Heart left ventricle (tissue), 13 donors: ENCODE measurements around the gene PCNX4.

Experiments used
- POLR2A ChIP-seq, 2 donors: fragments of 450-650 bp; IDR thresholded peaks; one replicate each; pipeline ENCODE4 v1.6.1; 2017; ENCODE audit warnings: antibody characterized with exemption in 2 of 2, mild to moderate bottlenecking in 2 of 2, moderate library complexity in 2 of 2
- TF ChIP-seq, protein P1 (sequence below), 12 donors: fragments of 200-600 bp; sonication (generic) in 4 of 12; IDR thresholded peaks; one replicate each; pipeline versions ENCODE4 v1.5.0 to v1.8.0; 2018 to 2022; ENCODE audit warnings: antibody characterized with exemption in 12 of 12, mild to moderate bottlenecking in 5 of 12
- donor health status: ischemic (EF 13 %, LVEDD 7.1; RV severe dilation, severe dysfunction).
- donor health status: DM: no; HTN: yes; CAD: no.
- donor health status: DM: no; HTN: no; CAD: no.
- donor health status: ischemic (EF 25% LVEDD 6.9; RV normal size, moderate dysfunction).
- donor health status: ischemic (EF 25% LVEDD 5.7; RV mildly dilated, moderate dysfunction).
- donor health status: ischemic (EF 35%, LVEDD 5.7; RV mildly dilated, moderate dysfunction).
- donor health status: nonischemic (EF 11% LVEDD 7.7; RV severe dilation, severe dysfunction).
- donor health status: DM: yes; HTN: yes; CAD: no.
- donor health status: PGD.
- donor health status: ischemic (EF 29% LVEDD 5.4; RV normal size, mild dysfunction).
- donor health status: nonischemic (EF 23%, LVEDD 6.1; RV moderate dilation, normal function).

DNA sequence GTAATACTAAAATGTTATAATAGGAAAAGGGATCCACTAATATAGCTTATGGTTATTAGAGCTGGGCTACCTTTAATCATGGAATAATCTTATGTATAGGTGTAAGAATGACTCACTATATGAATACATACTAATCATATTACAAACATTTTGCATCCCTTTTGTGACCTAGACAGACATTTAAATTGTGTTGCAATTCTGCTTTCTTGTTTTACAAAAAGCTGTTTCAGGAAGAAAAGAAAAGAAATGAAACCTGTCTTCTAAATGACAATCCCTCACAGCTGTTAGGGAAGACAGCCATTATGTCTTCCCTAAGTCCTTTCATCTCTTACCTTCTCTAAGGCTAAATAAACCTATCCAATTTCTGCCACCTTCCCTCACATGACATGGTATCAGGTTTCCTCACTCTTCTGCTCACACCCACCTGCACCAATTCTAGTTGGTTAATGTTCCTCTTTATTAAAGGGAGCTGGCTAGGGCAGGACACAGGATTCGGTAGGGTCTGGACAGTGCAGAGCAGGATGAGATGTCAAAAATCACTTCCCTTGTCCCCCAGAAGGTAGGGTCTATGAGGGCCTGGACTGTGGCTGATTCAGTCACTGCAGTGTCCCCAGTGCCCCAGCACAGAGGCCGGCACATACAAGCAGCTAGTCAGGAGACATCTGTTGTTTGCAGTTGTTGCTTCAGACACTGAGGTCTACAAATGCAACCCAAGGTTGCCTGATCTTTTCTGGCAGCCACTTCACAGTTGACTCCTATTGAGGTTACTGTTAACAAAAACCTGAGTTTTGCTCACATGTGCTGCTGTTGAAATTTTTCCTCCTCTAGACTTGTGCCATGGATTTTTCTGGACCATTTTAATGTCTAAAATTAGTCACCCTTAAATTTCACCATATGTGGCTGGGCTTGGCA is 69.7 kb downstream of the PCNX4 start:
- TF ChIP-seq, protein P1, sequence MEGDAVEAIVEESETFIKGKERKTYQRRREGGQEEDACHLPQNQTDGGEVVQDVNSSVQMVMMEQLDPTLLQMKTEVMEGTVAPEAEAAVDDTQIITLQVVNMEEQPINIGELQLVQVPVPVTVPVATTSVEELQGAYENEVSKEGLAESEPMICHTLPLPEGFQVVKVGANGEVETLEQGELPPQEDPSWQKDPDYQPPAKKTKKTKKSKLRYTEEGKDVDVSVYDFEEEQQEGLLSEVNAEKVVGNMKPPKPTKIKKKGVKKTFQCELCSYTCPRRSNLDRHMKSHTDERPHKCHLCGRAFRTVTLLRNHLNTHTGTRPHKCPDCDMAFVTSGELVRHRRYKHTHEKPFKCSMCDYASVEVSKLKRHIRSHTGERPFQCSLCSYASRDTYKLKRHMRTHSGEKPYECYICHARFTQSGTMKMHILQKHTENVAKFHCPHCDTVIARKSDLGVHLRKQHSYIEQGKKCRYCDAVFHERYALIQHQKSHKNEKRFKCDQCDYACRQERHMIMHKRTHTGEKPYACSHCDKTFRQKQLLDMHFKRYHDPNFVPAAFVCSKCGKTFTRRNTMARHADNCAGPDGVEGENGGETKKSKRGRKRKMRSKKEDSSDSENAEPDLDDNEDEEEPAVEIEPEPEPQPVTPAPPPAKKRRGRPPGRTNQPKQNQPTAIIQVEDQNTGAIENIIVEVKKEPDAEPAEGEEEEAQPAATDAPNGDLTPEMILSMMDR (IDR thresholded peaks at IDR 0.05), result no peak
- TF ChIP-seq POLR2A (IDR thresholded peaks at IDR 0.05), result no peak
